ENCODE results near the gene SLC25A3. TPM values are rescaled to one million over a fixed set of nuclear protein-coding genes. Genes with fewer than 3 reads are reported as not detected.

SLC25A3 gene
- total and polyA plus RNA-seq, 2 donors (not counting 1 experiment from before 2014, with no cell fraction given), result 276 to 304 TPM

GRCh38 chr12:98544751-98545150 is 48.7 kb upstream of the SLC25A3 start:
- no peaks in the 10 kb centered on the region for H3K4me1 ChIP-seq (ENCODE audit: control insufficient read depth in 2 of 2, insufficient read depth in 2 of 2, low read length in 2 of 2)
- no peak overlapping the region for H3K4me3 ChIP-seq (ENCODE audit: control extremely low read depth in 1 of 5, extremely low read depth in 1 of 5, insufficient read depth in 1 of 5, low read depth in 2 of 5, low read length in 4 of 5)
- Mint-ChIP-seq H3K4me3 (no peak overlapping the region), H3K27me3 (no peaks in the 10 kb centered on the region), H3K27ac (no peak overlapping the region), H3K4me1 (no peaks in the 10 kb centered on the region), H3K9me3 (ENCODE audit: insufficient read depth) (no peaks in the 10 kb centered on the region)
- peaks cover 11 to 52% of the 10 kb centered on the region in 2 experiments for H3K36me3 ChIP-seq (replicated peaks in 1 of 2; ENCODE audit: control extremely low read depth in 1 of 2, control insufficient read depth in 1 of 2, extremely low read depth in 1 of 2, insufficient read depth in 2 of 2, low read length in 1 of 2)
- ChIA-PET CTCF (interaction anchor here (1.2 to 2.0 kb wide), 2 partner anchors 11 to 58 kb away, joined by 4 to 7 read pairs; no protein-coding TSS in a partner anchor), POLR2A (no interaction called here)
- no peaks in the 10 kb centered on the region for H3K27me3 ChIP-seq (replicated peaks in 1 of 4; ENCODE audit: control extremely low read depth in 1 of 4, control insufficient read depth in 3 of 4, insufficient read depth in 4 of 4, low read length in 3 of 4)
- H3K27ac ChIP-seq (ENCODE audit: low read length in 2 of 2), result no peak overlapping the region
- DNase-seq (no peak), ATAC-seq (ENCODE audit: low read depth) (no peak)
- H4K20me1 ChIP-seq (ENCODE audit: control insufficient read depth, insufficient read depth, low read length, poor library complexity, severe bottlenecking), result peaks cover 12% of the 10 kb centered on the region
- TF ChIP-seq CTCF (IDR thresholded peaks at IDR 0.05) (no peak), EZH2 (IDR thresholded peaks at IDR 0.05; ENCODE audit: borderline replicate concordance, insufficient read depth, low read depth, low read length, poor library complexity, severe bottlenecking) (no peak)
- no peak overlapping the region for H3K9ac ChIP-seq (ENCODE audit: low read length)
- H2AFZ ChIP-seq (ENCODE audit: insufficient read depth, low read depth, low read length, poor library complexity, severe bottlenecking), result no peak overlapping the region
- WGBS (ENCODE audit: insufficient coverage), result no CpG with 5 or more reads among the region's 1 CpG
- no peak overlapping the region for H3K4me2 ChIP-seq (replicated peaks; ENCODE audit: low read depth, low read length, poor library complexity, severe bottlenecking)
- intact Hi-C loops (cut with micrococcal nuclease), result no loop called here
- H3K79me2 ChIP-seq (ENCODE audit: control insufficient read depth, insufficient read depth, low read length), result peaks cover 22% of the 10 kb centered on the region
- H3K9me3 ChIP-seq (ENCODE audit: control extremely low read depth in 1 of 3, control insufficient read depth in 2 of 3, insufficient read depth in 1 of 3, low read length in 2 of 3), result no peaks in the 10 kb centered on the region

DNA sequence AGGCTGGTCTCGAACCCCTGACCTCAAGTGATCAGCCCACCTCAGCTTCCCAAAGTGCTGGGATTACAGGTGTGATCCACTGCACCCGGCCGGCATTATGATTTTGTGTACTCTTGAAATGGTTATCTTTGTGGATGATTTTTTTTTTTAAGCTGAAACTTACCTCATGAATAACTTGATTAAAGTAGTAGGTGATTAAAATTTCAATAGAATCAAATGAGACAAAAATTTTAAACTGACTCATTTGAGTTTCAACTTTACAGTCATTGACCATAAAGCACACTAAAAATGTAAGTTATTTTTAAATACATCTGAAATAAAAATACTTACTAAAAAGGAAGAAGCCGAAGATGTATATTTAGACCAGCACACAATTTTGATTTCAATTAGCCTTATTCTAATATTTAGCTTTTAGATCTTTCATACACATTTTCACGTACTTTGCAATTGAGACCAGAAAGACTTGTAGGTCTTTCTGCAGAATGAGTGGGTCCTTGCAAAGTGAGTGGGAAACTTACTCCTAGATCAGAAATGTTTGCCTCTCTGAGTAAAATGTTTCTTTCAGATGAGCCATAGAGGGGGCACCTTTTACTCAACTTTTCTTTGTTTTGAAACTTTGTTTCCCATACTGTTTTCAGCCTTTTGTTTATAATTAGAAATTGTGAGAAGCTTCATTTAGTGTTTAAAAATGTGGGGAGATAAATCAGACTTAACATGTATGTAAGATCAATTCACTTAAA is 43.9 kb upstream of the SLC25A3 start:
- no peak overlapping the region for H3K9ac ChIP-seq (ENCODE audit: low read length)
- Mint-ChIP-seq H3K4me3 (no peak overlapping the region), H3K4me1 (no peaks in the 10 kb centered on the region), H3K9me3 (ENCODE audit: insufficient read depth) (no peaks in the 10 kb centered on the region), H3K27me3 (no peaks in the 10 kb centered on the region), H3K27ac (no peak overlapping the region)
- intact Hi-C loops (cut with micrococcal nuclease), result no loop called here
- CTCF ChIA-PET, result no interaction called here
- H3K27me3 ChIP-seq (replicated peaks in 1 of 4; ENCODE audit: control extremely low read depth in 1 of 4, control insufficient read depth in 3 of 4, insufficient read depth in 4 of 4, low read length in 3 of 4), result no peaks in the 10 kb centered on the region
- TF ChIP-seq CTCF (IDR thresholded peaks at IDR 0.05), result no peak
- TF ChIP-seq EZH2 (IDR thresholded peaks at IDR 0.05; ENCODE audit: borderline replicate concordance, insufficient read depth, low read depth, low read length, poor library complexity, severe bottlenecking), result no peak
- WGBS (ENCODE audit: insufficient coverage), result no CpG with 5 or more reads among the region's 5 CpGs
- POLR2A ChIA-PET, result interaction anchor here (0.6 kb wide), 1 partner anchor 93 kb away, joined by 5 read pairs; no protein-coding TSS in a partner anchor
- ATAC-seq (ENCODE audit: low read depth) (no peak), DNase-seq (no peak)
- peaks cover 10 to 39% of the 10 kb centered on the region in 2 experiments for H3K36me3 ChIP-seq (replicated peaks in 1 of 2; ENCODE audit: control extremely low read depth in 1 of 2, control insufficient read depth in 1 of 2, extremely low read depth in 1 of 2, insufficient read depth in 2 of 2, low read length in 1 of 2)
- H3K4me2 ChIP-seq (replicated peaks; ENCODE audit: low read depth, low read length, poor library complexity, severe bottlenecking), result no peak overlapping the region
- H2AFZ ChIP-seq (ENCODE audit: insufficient read depth, low read depth, low read length, poor library complexity, severe bottlenecking), result no peak overlapping the region
- H3K79me2 ChIP-seq (ENCODE audit: control insufficient read depth, insufficient read depth, low read length), result peaks cover 4% of the 10 kb centered on the region
- peaks cover 4% of the 10 kb centered on the region for H4K20me1 ChIP-seq (ENCODE audit: control insufficient read depth, insufficient read depth, low read length, poor library complexity, severe bottlenecking)
- H3K4me3 ChIP-seq (ENCODE audit: control extremely low read depth in 1 of 5, extremely low read depth in 1 of 5, insufficient read depth in 1 of 5, low read depth in 2 of 5, low read length in 4 of 5), result no peak overlapping the region
- H3K4me1 ChIP-seq (ENCODE audit: control insufficient read depth in 2 of 2, insufficient read depth in 2 of 2, low read length in 2 of 2), result no peaks in the 10 kb centered on the region
- no peaks in the 10 kb centered on the region for H3K9me3 ChIP-seq (ENCODE audit: control extremely low read depth in 1 of 3, control insufficient read depth in 2 of 3, insufficient read depth in 1 of 3, low read length in 2 of 3)
- H3K27ac ChIP-seq (ENCODE audit: low read length in 2 of 2), result no peak overlapping the region
